Activated CD8-positive, alpha-beta memory T cell treated with anti-CD3 and anti-CD28 coated beads, Interleukin-2, amount 50 U/mL, for 48 hours (primary cell): Measurements from ENCODE around the gene TSPAN14.
A peak's percentile ranks its signal among the peaks of the same experiment; 100 is the strongest.

Experiments
- DNase-seq: peaks from one replicate; pipeline ENCODE4 v3.0.0-alpha.2; 2020

The TSPAN14 gene

GRCh38 chr10:80425901-80426300 lies 28.2 kb upstream of the TSPAN14 start:
- no peak for DNase-seq

GRCh38 chr10:80427541-80427940 lies 26.6 kb upstream of the TSPAN14 start:
- DNase-seq: no peak

GRCh38 chr10:80429521-80429973 lies 24.6 kb upstream of the TSPAN14 start:
- no peak for DNase-seq

- no peak for DNase-seq
Observed at GRCh38 chr10:80433134-80433533, 21.0 kb upstream of the TSPAN14 start.

GRCh38 chr10:80436446-80437098 lies 17.5 kb upstream of the TSPAN14 start:
- DNase-seq: no peak

GRCh38 chr10:80437227-80437626 lies 16.9 kb upstream of the TSPAN14 start:
- no peak for DNase-seq

- DNase-seq: no peak
Observed at GRCh38 chr10:80441831-80442230, 12.3 kb upstream of the TSPAN14 start.

- DNase-seq: no peak
Observed at GRCh38 chr10:80442879-80443278, 11.2 kb upstream of the TSPAN14 start.

- DNase-seq: no peak
Observed at GRCh38 chr10:80443531-80443974, 10.6 kb upstream of the TSPAN14 start.

GRCh38 chr10:80444124-80444523 lies 10.0 kb upstream of the TSPAN14 start:
- no peak for DNase-seq

- DNase-seq: peak; percentile 81
Observed at GRCh38 chr10:80444646-80445319, 9.3 kb upstream of the TSPAN14 start.

- no peak for DNase-seq
Observed at GRCh38 chr10:80447436-80448190, 6.5 kb upstream of the TSPAN14 start.

GRCh38 chr10:80448209-80448942 lies 5.7 kb upstream of the TSPAN14 start:
- DNase-seq: no peak

- no peak for DNase-seq
Observed at GRCh38 chr10:80449520-80449919, 4.6 kb upstream of the TSPAN14 start.

- no peak for DNase-seq
Observed at GRCh38 chr10:80451132-80451531, 3.0 kb upstream of the TSPAN14 start.

- DNase-seq: no peak
Observed at GRCh38 chr10:80452069-80452468, 2.0 kb upstream of the TSPAN14 start.

GRCh38 chr10:80452640-80453039 lies 1.5 kb upstream of the TSPAN14 start:
- DNase-seq: no peak

GRCh38 chr10:80453056-80453841 lies 861 bp upstream of the TSPAN14 start:
- DNase-seq: no peak

GRCh38 chr10:80454513-80455460 lies 677 bp downstream of the TSPAN14 start:
- DNase-seq: no peak

GRCh38 chr10:80455461-80456349 lies 1.6 kb downstream of the TSPAN14 start:
- DNase-seq: no peak
